Parathyroid adenoma (tissue), 2 donors: ENCODE data around the gene TMEM43.
"Not testable (repeated sequence)": the region's sequence is repeated elsewhere in the genome, so short reads cannot be mapped to it uniquely, and the experiment has no call there.

Source experiments
- H2AFZ ChIP-seq: fragments of 300-600 bp; sonication (generic); one replicate; pipeline ENCODE4 v1.7.0; 2017; ENCODE audit warnings: antibody characterized with exemption, mild to moderate bottlenecking
- H3K27ac ChIP-seq: fragments of 300-600 bp; sonication (generic); one replicate; pipeline ENCODE4 v1.7.0; 2017
- H3K27me3 ChIP-seq: fragments of 300-600 bp; sonication (generic); one replicate; pipeline ENCODE4 v1.7.0; 2017; ENCODE audit warnings: low read length; ENCODE audit not compliant: control insufficient read depth, insufficient read depth
- H3K36me3 ChIP-seq: fragments of 300-600 bp; sonication (generic); one replicate; pipeline ENCODE4 v1.7.0; 2017; ENCODE audit warnings: low read length; ENCODE audit not compliant: control insufficient read depth, insufficient read depth
- H3K4me1 ChIP-seq: fragments of 300-600 bp; sonication (generic); one replicate; pipeline ENCODE4 v1.7.0; 2017; ENCODE audit warnings: control low read depth
- H3K4me2 ChIP-seq: fragments of 300-600 bp; sonication (generic); one replicate; pipeline ENCODE4 v1.7.0; 2017; ENCODE audit warnings: low read length
- H3K4me3 ChIP-seq: fragments of 300-600 bp; sonication (generic); one replicate; pipeline ENCODE4 v1.7.0; 2017; ENCODE audit warnings: low read depth, low read length
- H3K79me2 ChIP-seq: fragments of 300-600 bp; sonication (generic); one replicate; pipeline ENCODE4 v1.7.0; 2017; ENCODE audit warnings: control low read depth
- H3K9ac ChIP-seq: fragments of 300-600 bp; sonication (generic); one replicate; pipeline ENCODE4 v1.7.0; 2017; ENCODE audit warnings: mild to moderate bottlenecking
- H3K9me3 ChIP-seq: fragments of 300-600 bp; sonication (generic); one replicate; pipeline ENCODE4 v1.7.0; 2017; ENCODE audit warnings: low read length; ENCODE audit not compliant: control insufficient read depth
- CTCF ChIP-seq: fragments of 300-600 bp; sonication (generic); IDR thresholded peaks from one replicate; pipeline ENCODE4 v1.7.0; 2017; ENCODE audit warnings: antibody characterized with exemption, mild to moderate bottlenecking
- donor health status: primary hyperparathyroidism.

TMEM43 gene

GRCh38 chr3:14092464-14092863, 32.4 kb upstream of the TMEM43 start:
- no peaks in the 10 kb centered on the region for H3K4me1 ChIP-seq

GRCh38 chr3:14093831-14094230, 31.0 kb upstream of the TMEM43 start:
- H3K36me3 ChIP-seq = no peaks in the 10 kb centered on the region
- TF ChIP-seq CTCF = no peak

More at GRCh38 chr3:14092464-14092863, 32.4 kb upstream of the TMEM43 start:
- no peaks in the 10 kb centered on the region for H3K36me3 ChIP-seq
- no peak overlapping the region for H2AFZ ChIP-seq
- H3K4me3 ChIP-seq = no peak overlapping the region
- TF ChIP-seq CTCF = no peak
- no peak overlapping the region for H3K4me2 ChIP-seq
- no peaks in the 10 kb centered on the region for H3K9me3 ChIP-seq
- H3K27me3 ChIP-seq = no peaks in the 10 kb centered on the region
- no peaks in the 10 kb centered on the region for H3K79me2 ChIP-seq
- H3K9ac ChIP-seq = no peak overlapping the region
- no peak overlapping the region for H3K27ac ChIP-seq

GRCh38 chr3:14096742-14097141, 28.1 kb upstream of the TMEM43 start:
- no peak overlapping the region for H3K4me3 ChIP-seq
- no peaks in the 10 kb centered on the region for H3K79me2 ChIP-seq
- H3K4me1 ChIP-seq = no peaks in the 10 kb centered on the region
- TF ChIP-seq CTCF = no peak
- no peak overlapping the region for H3K4me2 ChIP-seq
- no peaks in the 10 kb centered on the region for H3K36me3 ChIP-seq
- H3K9me3 ChIP-seq = no peaks in the 10 kb centered on the region
- H2AFZ ChIP-seq = no peak overlapping the region
- H3K9ac ChIP-seq = no peak overlapping the region
- H3K27ac ChIP-seq = no peak overlapping the region
- no peaks in the 10 kb centered on the region for H3K27me3 ChIP-seq

More at GRCh38 chr3:14093831-14094230, 31.0 kb upstream of the TMEM43 start:
- H2AFZ ChIP-seq = no peak overlapping the region
- no peaks in the 10 kb centered on the region for H3K27me3 ChIP-seq
- no peak overlapping the region for H3K4me3 ChIP-seq
- no peak overlapping the region for H3K4me2 ChIP-seq
- no peak overlapping the region for H3K27ac ChIP-seq
- H3K79me2 ChIP-seq = no peaks in the 10 kb centered on the region
- no peak overlapping the region for H3K9ac ChIP-seq
- no peaks in the 10 kb centered on the region for H3K9me3 ChIP-seq
- H3K4me1 ChIP-seq = no peaks in the 10 kb centered on the region

GRCh38 chr3:14097616-14098391, 27.0 kb upstream of the TMEM43 start:
- Histone ChIP-seq H3K36me3 (no peaks in the 10 kb centered on the region), H3K4me1 (no peaks in the 10 kb centered on the region), H3K79me2 (no peaks in the 10 kb centered on the region), H2AFZ (no peak overlapping the region), H3K4me3 (no peak overlapping the region), H3K4me2 (no peak overlapping the region), H3K9ac (no peak overlapping the region), H3K27ac (no peak overlapping the region), H3K9me3 (no peaks in the 10 kb centered on the region), H3K27me3 (no peaks in the 10 kb centered on the region)
- TF ChIP-seq CTCF = no peak

- not testable (repeated sequence) for H3K9me3 ChIP-seq, H3K4me3 ChIP-seq, H2AFZ ChIP-seq, H3K27me3 ChIP-seq, H3K36me3 ChIP-seq, H3K9ac ChIP-seq, H3K79me2 ChIP-seq, H3K27ac ChIP-seq, H3K4me1 ChIP-seq, H3K4me2 ChIP-seq
Measured at GRCh38 chr3:14109821-14110220, 15.0 kb upstream of the TMEM43 start.
